H9 (cell line): Measurements from ENCODE around the gene TUB. TPM values are rescaled to one million over a fixed set of nuclear protein-coding genes. Genes with fewer than 3 reads are reported as not detected.

Source experiments
- DNase-seq: peaks from one replicate; pipeline ENCODE4 v3.0.0-alpha.2; 2017
- H2AFZ ChIP-seq: one replicate; pipeline ENCODE4 v1.6.1; 2013; ENCODE audit warnings: mild to moderate bottlenecking, low read length, control low read depth, moderate library complexity
- H2AK5ac ChIP-seq: 2 replicates; pipeline ENCODE4 v1.6.1; 2013; ENCODE audit warnings: low read length, control low read depth, mixed read lengths; ENCODE audit not compliant: insufficient read length
- H2BK120ac ChIP-seq: one replicate; pipeline ENCODE4 v1.6.1; 2013; ENCODE audit warnings: low read depth, mild to moderate bottlenecking, low read length, control low read depth, inconsistent platforms; ENCODE audit not compliant: poor library complexity, severe bottlenecking
- H2BK12ac ChIP-seq: 2 replicates; pipeline ENCODE4 v1.6.1; 2013; ENCODE audit warnings: low read length, control low read depth, mixed read lengths, low read depth; ENCODE audit not compliant: insufficient read length
- H2BK15ac ChIP-seq: 2 replicates; pipeline ENCODE4 v1.6.1; 2013; ENCODE audit warnings: low read depth, low read length, control low read depth
- H2BK20ac ChIP-seq: one replicate; pipeline ENCODE4 v1.6.1; 2013; ENCODE audit warnings: low read depth, mild to moderate bottlenecking, low read length, control low read depth, inconsistent platforms; ENCODE audit not compliant: poor library complexity, severe bottlenecking
- H2BK5ac ChIP-seq: 2 replicates; pipeline ENCODE4 v1.6.1; 2013; ENCODE audit warnings: low read length, control low read depth, mixed read lengths; ENCODE audit not compliant: insufficient read length
- H3K14ac ChIP-seq: 2 replicates; pipeline ENCODE4 v1.6.1; 2013; ENCODE audit warnings: low read length, control low read depth; ENCODE audit not compliant: insufficient read depth
- H3K18ac ChIP-seq: 2 replicates; pipeline ENCODE4 v1.6.1; 2013; ENCODE audit warnings: low read depth, mild to moderate bottlenecking, mixed read lengths, low read length, control low read depth; ENCODE audit not compliant: insufficient read length
- H3K23ac ChIP-seq: 2 replicates; pipeline ENCODE4 v1.6.1; 2013; ENCODE audit warnings: low read length, control low read depth, mixed read lengths, low read depth; ENCODE audit not compliant: insufficient read length
- H3K23me2 ChIP-seq: 2 replicates; pipeline ENCODE4 v1.6.1; 2013; ENCODE audit warnings: low read depth, mild to moderate bottlenecking, mixed read lengths, low read length, control low read depth; ENCODE audit not compliant: insufficient read length, poor library complexity, severe bottlenecking
- H3K27ac ChIP-seq: 2 replicates; pipeline ENCODE4 v1.5.1; 2013; ENCODE audit warnings: low read length, control low read depth, mixed read lengths, low read depth; ENCODE audit not compliant: insufficient read length
- H3K27me3 ChIP-seq: 2 replicates; pipeline ENCODE4 v1.6.1; 2013; ENCODE audit warnings: low read length, control low read depth, inconsistent platforms; ENCODE audit not compliant: insufficient read depth
- H3K4ac ChIP-seq: 2 replicates; pipeline ENCODE4 v1.6.1; 2013; ENCODE audit warnings: low read depth, mild to moderate bottlenecking, control low read depth, inconsistent platforms, low read length, moderate library complexity
- H3K4me1 ChIP-seq: 2 replicates; pipeline ENCODE4 v1.6.1; 2013; ENCODE audit warnings: low read length, control low read depth, inconsistent platforms; ENCODE audit not compliant: insufficient read depth
- H3K4me2 ChIP-seq: 2 replicates; pipeline ENCODE4 v1.6.1; 2013; ENCODE audit warnings: low read length, control low read depth, mixed read lengths; ENCODE audit not compliant: insufficient read length, insufficient read depth
- H3K56ac ChIP-seq: 2 replicates; pipeline ENCODE4 v1.6.1; 2013; ENCODE audit warnings: low read depth, mild to moderate bottlenecking, mixed read lengths, low read length, control low read depth; ENCODE audit not compliant: insufficient read length
- H3K79me1 ChIP-seq: 2 replicates; pipeline ENCODE4 v1.6.1; 2013; ENCODE audit warnings: low read depth, mild to moderate bottlenecking, moderate library complexity, low read length, control low read depth, inconsistent platforms; ENCODE audit not compliant: insufficient read depth, poor library complexity, severe bottlenecking
- H3K79me2 ChIP-seq: 2 replicates; pipeline ENCODE4 v1.6.1; 2013; ENCODE audit warnings: low read length, control low read depth, inconsistent platforms; ENCODE audit not compliant: insufficient read depth
- H3K9ac ChIP-seq: 2 replicates; pipeline ENCODE4 v1.6.1; 2013; ENCODE audit warnings: low read length, control low read depth, mixed read lengths; ENCODE audit not compliant: insufficient read length; ENCODE audit errors: extremely low read depth
- H3K9me3 ChIP-seq: one replicate; pipeline ENCODE4 v1.6.1; 2013; ENCODE audit warnings: low read depth, low read length, inconsistent platforms; ENCODE audit not compliant: control insufficient read depth
- H3T11ph ChIP-seq: one replicate; pipeline ENCODE4 v1.6.1; 2013; ENCODE audit warnings: mild to moderate bottlenecking, low read length, control low read depth, inconsistent platforms
- H4K20me1 ChIP-seq: one replicate; pipeline ENCODE4 v1.6.1; 2013; ENCODE audit not compliant: control insufficient read depth, insufficient read length, insufficient read depth
- H4K5ac ChIP-seq: 2 replicates; pipeline ENCODE4 v1.6.1; 2013; ENCODE audit warnings: low read depth, mild to moderate bottlenecking, mixed read lengths, low read length, control low read depth; ENCODE audit not compliant: insufficient read length
- H4K8ac ChIP-seq: replicated peaks from 2 replicates; pipeline ENCODE4 v1.6.1; 2013; ENCODE audit warnings: low read length, control low read depth, mixed read lengths, low read depth; ENCODE audit not compliant: insufficient read length
- H4K91ac ChIP-seq: 2 replicates; pipeline ENCODE4 v1.6.1; 2013; ENCODE audit warnings: low read depth, mild to moderate bottlenecking, moderate library complexity, mixed read lengths, low read length, control low read depth; ENCODE audit not compliant: insufficient read length
- H3K27ac Mint-ChIP-seq, 3 experiments: 2 replicates in 2 of 3; 3 replicates in 1 of 3; pipeline ENCODE4 v1.8.0; 2020 to 2021; ENCODE audit warnings: mixed read lengths in 3 of 3, mild to moderate bottlenecking in 1 of 3, moderate library complexity in 1 of 3
- H3K27me3 Mint-ChIP-seq: 2 replicates; pipeline ENCODE4 v1.8.0; 2021; ENCODE audit warnings: low read depth, mild to moderate bottlenecking, moderate library complexity, mixed read lengths
- H3K36me3 Mint-ChIP-seq, 3 experiments: 2 replicates in 2 of 3; 3 replicates in 1 of 3; pipeline ENCODE4 v1.8.0; 2020 to 2021; ENCODE audit warnings: low read depth in 3 of 3, mixed read lengths in 3 of 3; ENCODE audit not compliant: insufficient read depth in 1 of 3
- H3K4me1 Mint-ChIP-seq, 2 experiments: 2 replicates each; pipeline ENCODE4 v1.8.0; 2020; ENCODE audit warnings: mixed read lengths in 2 of 2
- H3K4me3 Mint-ChIP-seq, 2 experiments: 2 replicates in 1 of 2; 3 replicates in 1 of 2; pipeline ENCODE4 v1.8.0; 2020 to 2021; ENCODE audit warnings: mild to moderate bottlenecking in 2 of 2, mixed read lengths in 2 of 2, moderate library complexity in 1 of 2
- H3K9me3 Mint-ChIP-seq, 2 experiments: 2 replicates in 1 of 2; 3 replicates in 1 of 2; pipeline ENCODE4 v1.8.0; 2020; ENCODE audit warnings: mild to moderate bottlenecking in 2 of 2, mixed read lengths in 2 of 2, moderate library complexity in 1 of 2
- WGBS: extraction: QIAGEN DNeasy Blood & Tissue Kit; methylation state at CpG from one replicate; pipeline ENCODE4 v1.1.7; 2013; ENCODE audit warnings: missing lambda C conversion rate, low lambda C conversion rate, mixed read lengths; ENCODE audit not compliant: insufficient read length; ENCODE audit errors: extremely low coverage; 5-methylcytosine and 5-hydroxymethylcytosine counted together
- total RNA-seq: library from RNA; stranded (reverse); gene quantifications from 2 replicates; pipeline ENCODE4 v1.2.1, GENCODE V29; 2021
- TF ChIP-seq, protein P1 (sequence below): fragments of 200-600 bp; sonication (generic); conservative IDR thresholded peaks from 3 replicates; pipeline ENCODE4 v1.8.0; 2021; ENCODE audit warnings: antibody characterized with exemption, mild to moderate bottlenecking

TUB gene
- total RNA-seq, 1 experiment from 2014 or later: 14.8 TPM

DNA sequence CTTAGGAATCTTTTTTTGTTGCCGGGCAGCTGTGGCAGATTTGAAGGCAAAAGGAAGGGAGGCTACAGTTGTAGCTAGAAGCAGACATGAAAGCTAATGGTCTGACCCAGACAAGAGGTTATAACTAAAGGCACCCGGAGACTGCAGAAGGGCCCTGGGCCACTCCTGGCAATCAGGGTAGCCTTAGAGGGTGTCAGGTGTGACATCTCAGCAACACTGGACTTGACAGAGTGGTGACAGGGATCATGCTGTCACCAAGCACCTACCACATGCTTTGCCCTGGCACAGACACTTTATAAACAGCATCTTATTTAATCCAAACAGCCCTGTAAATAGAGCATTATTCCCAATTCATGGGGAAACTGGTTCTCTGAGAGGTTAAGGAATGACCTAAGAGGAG, 25.7 kb downstream of the TUB start:
- no peaks in the 10 kb centered on the region for H3K9me3 Mint-ChIP-seq
- Histone ChIP-seq H3K23me2 (no peaks in the 10 kb centered on the region), H3K79me1 (no peaks in the 10 kb centered on the region), H3K4ac (no peak overlapping the region), H3K27me3 (no peaks in the 10 kb centered on the region), H3K9me3 (no peaks in the 10 kb centered on the region), H2BK5ac (no peak overlapping the region), H4K8ac (no peak overlapping the region), H2BK15ac (no peak overlapping the region), H2AFZ (no peak overlapping the region), H3K79me2 (no peaks in the 10 kb centered on the region; the same call in 1 of the 2 replicates), H3K14ac (no peak overlapping the region), H3K4me2 (no peak overlapping the region), H3K9ac (no peak overlapping the region), H2BK12ac (no peak overlapping the region), H2AK5ac (no peak overlapping the region), H4K91ac (no peak overlapping the region), H3T11ph (no peak overlapping the region), H3K27ac (no peak overlapping the region), H4K20me1 (no peaks in the 10 kb centered on the region), H3K4me1 (no peaks in the 10 kb centered on the region), H3K56ac (no peak overlapping the region), H3K23ac (no peak overlapping the region), H2BK120ac (no peak overlapping the region), H4K5ac (no peak overlapping the region), H3K18ac (no peak overlapping the region), H2BK20ac (no peak overlapping the region)
- DNase-seq: no peak
- H3K27ac Mint-ChIP-seq: no peak overlapping the region
- H3K4me1 Mint-ChIP-seq: no peaks in the 10 kb centered on the region
- WGBS: no CpG with 5 or more reads among the region's 2 CpGs
- TF ChIP-seq, protein P1, sequence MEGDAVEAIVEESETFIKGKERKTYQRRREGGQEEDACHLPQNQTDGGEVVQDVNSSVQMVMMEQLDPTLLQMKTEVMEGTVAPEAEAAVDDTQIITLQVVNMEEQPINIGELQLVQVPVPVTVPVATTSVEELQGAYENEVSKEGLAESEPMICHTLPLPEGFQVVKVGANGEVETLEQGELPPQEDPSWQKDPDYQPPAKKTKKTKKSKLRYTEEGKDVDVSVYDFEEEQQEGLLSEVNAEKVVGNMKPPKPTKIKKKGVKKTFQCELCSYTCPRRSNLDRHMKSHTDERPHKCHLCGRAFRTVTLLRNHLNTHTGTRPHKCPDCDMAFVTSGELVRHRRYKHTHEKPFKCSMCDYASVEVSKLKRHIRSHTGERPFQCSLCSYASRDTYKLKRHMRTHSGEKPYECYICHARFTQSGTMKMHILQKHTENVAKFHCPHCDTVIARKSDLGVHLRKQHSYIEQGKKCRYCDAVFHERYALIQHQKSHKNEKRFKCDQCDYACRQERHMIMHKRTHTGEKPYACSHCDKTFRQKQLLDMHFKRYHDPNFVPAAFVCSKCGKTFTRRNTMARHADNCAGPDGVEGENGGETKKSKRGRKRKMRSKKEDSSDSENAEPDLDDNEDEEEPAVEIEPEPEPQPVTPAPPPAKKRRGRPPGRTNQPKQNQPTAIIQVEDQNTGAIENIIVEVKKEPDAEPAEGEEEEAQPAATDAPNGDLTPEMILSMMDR: no peak
- no peaks in the 10 kb centered on the region for H3K27me3 Mint-ChIP-seq
- H3K36me3 Mint-ChIP-seq: peaks cover 2 to 56% (median 19%) of the 10 kb centered on the region in 3 experiments; a peak in 4 of 7 replicates
- no peak overlapping the region for H3K4me3 Mint-ChIP-seq
